Activated CD4-positive, alpha-beta T cell treated with anti-CD3 and anti-CD28 coated beads, Interleukin-2, amount 10 ng/mL, durations not matched to agents 7 days and 5 days (primary cell): ENCODE data around the gene EML3. TPM values are rescaled to one million over a fixed set of nuclear protein-coding genes. Genes with fewer than 3 reads are reported as not detected.
A peak's percentile ranks its signal among the peaks of the same experiment; 100 is the strongest.

ENCODE experiments used
- CTCF ChIA-PET: fragments of 350-600 bp; sonication (Branson Sonifier 250); formaldehyde crosslinking; loops from one replicate; lab custom pipeline; 2021; ENCODE audit warnings: antibody characterized with exemption; lab: Charles Lee
- POLR2A ChIA-PET: fragments of 350-600 bp; sonication (Branson Sonifier 250); formaldehyde crosslinking; loops from one replicate; lab custom pipeline; 2021; ENCODE audit warnings: antibody characterized with exemption; lab: Charles Lee
- DNase-seq: peaks from one replicate; pipeline ENCODE4 v3.0.0-alpha.2; 2020
- H3K27ac Mint-ChIP-seq: one replicate; pipeline ENCODE4 v1.8.0; 2021; ENCODE audit warnings: mild to moderate bottlenecking, moderate library complexity, mixed read lengths
- H3K27me3 Mint-ChIP-seq: one replicate; pipeline ENCODE4 v1.8.0; 2021; ENCODE audit warnings: mixed read lengths
- H3K36me3 Mint-ChIP-seq: one replicate; pipeline ENCODE4 v1.8.0; 2021; ENCODE audit warnings: low read depth, mixed read lengths
- H3K4me1 Mint-ChIP-seq: one replicate; pipeline ENCODE4 v1.8.0; 2021; ENCODE audit warnings: mixed read lengths
- H3K4me3 Mint-ChIP-seq: one replicate; pipeline ENCODE4 v1.8.0; 2021; ENCODE audit warnings: mild to moderate bottlenecking, moderate library complexity, mixed read lengths
- H3K9me3 Mint-ChIP-seq: one replicate; pipeline ENCODE4 v1.8.0; 2021; ENCODE audit warnings: mixed read lengths
- total RNA-seq, 2 experiments: library from RNA; stranded (reverse); gene quantifications; one replicate each; pipeline ENCODE4 v1.2.3, GENCODE V29; 2021

EML3 gene
- total RNA-seq, 2 experiments from 2014 or later, result 137 to 144 TPM

- Mint-ChIP-seq H3K36me3 (peaks cover 34% of the 10 kb centered on the region), H3K27me3 (no peaks in the 10 kb centered on the region), H3K9me3 (no peaks in the 10 kb centered on the region), H3K4me3 (no peak overlapping the region), H3K27ac (peak overlapping the region; percentile 62), H3K4me1 (peaks cover 44% of the 10 kb centered on the region)
- ChIA-PET POLR2A (no interaction called here), CTCF (interaction anchor here (0.6 to 1.0 kb wide), 2 partner anchors 11 to 1621 kb away, joined by 3 to 4 read pairs; no protein-coding TSS in a partner anchor)
- DNase-seq, result no peak
Observed at GRCh38 chr11:62615521-62615920, 2.9 kb upstream of the EML3 start.

DNA sequence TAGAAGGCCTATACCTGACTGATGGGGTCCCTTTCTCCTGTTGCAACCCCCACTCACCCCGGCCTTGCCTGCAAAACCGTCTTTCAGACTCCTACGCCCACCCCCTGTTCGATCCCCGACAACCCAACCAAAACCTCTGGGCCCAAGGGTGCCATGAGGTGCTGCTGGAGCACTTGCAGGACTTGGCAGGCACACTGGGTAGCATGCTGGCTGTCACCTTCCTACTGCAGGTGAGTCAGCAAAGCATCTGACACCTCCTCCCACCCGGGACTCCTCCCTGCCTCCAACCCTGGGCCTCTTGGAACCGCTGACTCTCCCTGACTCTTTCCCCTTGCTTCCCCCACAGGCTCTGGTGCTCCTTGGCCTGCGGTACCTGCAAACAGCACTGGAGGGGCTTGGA, 1.7 kb upstream of the EML3 start:
- no peak for DNase-seq
- peaks cover 43% of the 10 kb centered on the region for H3K4me1 Mint-ChIP-seq
- H3K27me3 Mint-ChIP-seq, result no peaks in the 10 kb centered on the region
- ChIA-PET CTCF (interaction anchor here (1.2 to 1.5 kb wide), 2 partner anchors 56 to 267 kb away, joined by 3 read pairs; partner anchors contain the start of gene SLC3A2), POLR2A (no interaction called here)
- H3K4me3 Mint-ChIP-seq, result peak overlapping the region; percentile 30
- H3K9me3 Mint-ChIP-seq, result no peaks in the 10 kb centered on the region
- H3K27ac Mint-ChIP-seq, result peak overlapping the region; percentile 87
- peaks cover 40% of the 10 kb centered on the region for H3K36me3 Mint-ChIP-seq

GRCh38 chr11:62613291-62613778, 760 bp upstream of the EML3 start:
- no peak for DNase-seq
- CTCF ChIA-PET, result interaction anchor here (0.9 to 1.6 kb wide), 7 partner anchors 8 to 268 kb away, joined by 3 to 5 read pairs (median 3); partner anchors contain the start of genes MTA2 and SLC3A2
- Mint-ChIP-seq H3K27ac (peak overlapping the region; percentile 87), H3K36me3 (peaks cover 40% of the 10 kb centered on the region), H3K4me3 (peak overlapping the region; percentile 56), H3K4me1 (peaks cover 47% of the 10 kb centered on the region), H3K9me3 (no peaks in the 10 kb centered on the region), H3K27me3 (no peaks in the 10 kb centered on the region)
- POLR2A ChIA-PET, result no interaction called here

- no peak for DNase-seq
- H3K4me1 Mint-ChIP-seq, result peaks cover 55% of the 10 kb centered on the region
- H3K4me3 Mint-ChIP-seq, result peak overlapping the region; percentile 96
- peak overlapping the region; percentile 94 for H3K27ac Mint-ChIP-seq
- ChIA-PET POLR2A (interaction anchor here (0.7 to 1.2 kb wide), 2 partner anchors 53 to 61 kb away, joined by 3 read pairs; partner anchors contain the start of gene C11orf98), CTCF (interaction anchor here (0.9 to 4.5 kb wide), 17 partner anchors 10 to 116 kb away, joined by 3 to 40 read pairs (median 4); partner anchors contain the start of genes B3GAT3, BSCL2, C11orf98 and CSKMT)
- H3K9me3 Mint-ChIP-seq, result no peaks in the 10 kb centered on the region
- peaks cover 51% of the 10 kb centered on the region for H3K36me3 Mint-ChIP-seq
- H3K27me3 Mint-ChIP-seq, result no peaks in the 10 kb centered on the region
Observed at GRCh38 chr11:62611705-62612365, 740 bp downstream of the EML3 start.

DNA sequence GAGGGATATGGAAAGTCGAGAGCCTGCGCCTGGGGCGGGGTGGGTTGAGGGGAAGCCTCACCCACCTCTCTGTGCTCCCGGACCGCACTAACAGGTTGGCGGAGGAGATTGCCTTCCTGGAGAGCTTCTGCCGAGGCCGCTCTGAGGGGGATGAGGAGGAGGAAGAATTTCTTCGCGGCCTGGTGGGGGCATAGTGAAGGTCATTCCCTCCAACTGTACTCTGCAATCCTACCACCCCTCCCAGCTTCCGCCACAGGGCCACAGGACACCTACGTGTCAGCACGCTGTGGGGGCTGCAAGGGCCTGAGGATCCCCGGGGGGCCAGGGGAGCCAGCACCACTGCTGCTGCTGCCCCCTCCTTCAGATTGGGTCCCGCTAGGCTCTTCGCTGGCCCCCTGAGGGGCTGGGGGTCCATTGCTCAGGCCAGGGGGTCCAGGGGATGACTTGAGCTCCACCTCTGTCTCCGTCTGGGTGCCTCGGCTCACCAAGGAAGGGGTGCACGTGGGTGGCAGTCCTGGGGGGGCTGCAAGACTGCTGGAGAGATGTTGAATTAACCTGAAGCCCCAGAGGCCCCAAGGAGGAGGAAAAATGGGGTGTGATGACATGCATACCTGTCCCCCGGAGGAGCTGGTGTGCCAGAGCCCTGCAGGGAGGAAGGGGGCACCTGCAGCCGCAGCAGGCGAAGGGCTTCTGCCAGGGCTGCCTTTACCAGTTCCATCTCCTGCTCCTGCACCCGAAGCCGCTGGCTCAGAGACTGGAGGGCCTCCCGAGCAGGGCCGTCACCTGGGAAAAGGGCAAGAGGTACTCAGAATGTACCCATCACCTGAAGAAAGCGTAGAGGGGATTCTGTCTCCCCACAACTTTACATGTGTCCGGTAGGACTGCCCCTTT, 1.5 kb downstream of the EML3 start:
- no peaks in the 10 kb centered on the region for H3K9me3 Mint-ChIP-seq
- peak overlapping the region; percentile 96 for H3K4me3 Mint-ChIP-seq
- no peaks in the 10 kb centered on the region for H3K27me3 Mint-ChIP-seq
- peaks cover 52% of the 10 kb centered on the region for H3K4me1 Mint-ChIP-seq
- peaks cover 48% of the 10 kb centered on the region for H3K36me3 Mint-ChIP-seq
- POLR2A ChIA-PET, result interaction anchor here (1.2 kb wide), 1 partner anchor 54 kb away, joined by 3 read pairs; the partner anchor contains the start of gene C11orf98
- no peak for DNase-seq
- CTCF ChIA-PET, result interaction anchor here (0.9 to 4.5 kb wide), 17 partner anchors 11 to 117 kb away, joined by 3 to 40 read pairs (median 4); partner anchors contain the start of genes B3GAT3, BSCL2, C11orf98 and CSKMT
- peak overlapping the region; percentile 94 for H3K27ac Mint-ChIP-seq

DNA sequence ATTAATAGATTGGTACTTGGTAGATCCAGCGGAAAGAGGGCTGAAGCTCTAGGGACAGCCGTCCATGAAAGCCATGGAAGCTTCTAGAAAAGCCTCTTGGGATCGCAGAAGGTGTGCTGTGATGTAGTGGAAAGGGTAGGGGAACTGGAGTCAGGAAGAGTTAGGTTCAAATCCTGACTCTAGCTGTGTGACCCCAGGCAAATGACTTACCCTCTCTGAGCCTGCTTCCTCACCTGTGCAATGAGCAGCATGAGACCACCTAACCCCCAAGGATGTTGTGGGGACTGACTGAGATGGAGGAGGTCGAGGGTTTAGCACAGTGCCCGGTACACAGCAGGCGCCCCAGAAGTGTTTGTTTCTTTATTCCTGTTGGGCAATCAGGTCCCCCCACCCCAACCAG, 2.2 kb downstream of the EML3 start:
- DNase-seq, result no peak
- POLR2A ChIA-PET, result no interaction called here
- CTCF ChIA-PET, result interaction anchor here (1.0 to 4.5 kb wide), 9 partner anchors 10 to 97 kb away, joined by 3 to 40 read pairs (median 5); partner anchors contain the start of genes B3GAT3, BSCL2, C11orf98 and CSKMT
- peaks cover 51% of the 10 kb centered on the region for H3K4me1 Mint-ChIP-seq
- no peaks in the 10 kb centered on the region for H3K27me3 Mint-ChIP-seq
- H3K27ac Mint-ChIP-seq, result peak overlapping the region; percentile 69
- peak overlapping the region; percentile 96 for H3K4me3 Mint-ChIP-seq
- peaks cover 47% of the 10 kb centered on the region for H3K36me3 Mint-ChIP-seq
- no peaks in the 10 kb centered on the region for H3K9me3 Mint-ChIP-seq

- Mint-ChIP-seq H3K27me3 (no peaks in the 10 kb centered on the region), H3K9me3 (no peaks in the 10 kb centered on the region), H3K27ac (no peak overlapping the region), H3K36me3 (peaks cover 50% of the 10 kb centered on the region), H3K4me3 (no peak overlapping the region), H3K4me1 (peaks cover 47% of the 10 kb centered on the region)
- ChIA-PET POLR2A (no interaction called here), CTCF (interaction anchor here (1.2 to 4.5 kb wide), 5 partner anchors 10 to 56 kb away, joined by 3 to 40 read pairs (median 5); partner anchors contain the start of genes B3GAT3, C11orf98, CSKMT and TUT1)
- no peak for DNase-seq
Observed at GRCh38 chr11:62608776-62609175, 3.8 kb downstream of the EML3 start.

DNA sequence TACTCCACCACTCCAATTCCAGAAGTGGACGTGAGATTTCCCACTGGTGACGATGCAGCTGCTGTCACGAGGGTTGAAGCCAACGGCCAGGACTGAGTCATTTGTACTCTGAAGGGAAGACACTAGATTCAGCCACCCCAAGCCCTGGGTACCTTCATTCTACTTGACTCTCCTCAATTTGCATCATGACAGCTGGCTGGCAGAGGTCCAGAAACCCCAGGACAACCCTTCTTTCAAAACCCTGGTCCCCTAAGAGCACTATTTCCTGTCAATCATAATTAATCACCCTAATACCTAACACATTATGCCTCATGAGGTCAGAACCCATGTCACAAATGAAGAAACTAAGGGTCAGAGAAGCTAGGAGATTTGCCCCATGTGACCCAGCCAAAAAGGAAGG, 4.9 kb downstream of the EML3 start:
- ChIA-PET POLR2A (interaction anchor here (0.6 to 0.7 kb wide), 2 partner anchors 58 to 64 kb away, joined by 3 to 7 read pairs; partner anchors contain the start of genes CSKMT and UQCC3), CTCF (interaction anchor here (0.6 to 4.5 kb wide), 3 partner anchors 9 to 105 kb away, joined by 3 to 40 read pairs (median 6); partner anchors contain the start of gene B3GAT3)
- H3K36me3 Mint-ChIP-seq, result peaks cover 61% of the 10 kb centered on the region
- H3K9me3 Mint-ChIP-seq, result no peaks in the 10 kb centered on the region
- no peak overlapping the region for H3K4me3 Mint-ChIP-seq
- no peaks in the 10 kb centered on the region for H3K27me3 Mint-ChIP-seq
- DNase-seq, result no peak
- H3K4me1 Mint-ChIP-seq, result peaks cover 54% of the 10 kb centered on the region
- no peak overlapping the region for H3K27ac Mint-ChIP-seq

DNA sequence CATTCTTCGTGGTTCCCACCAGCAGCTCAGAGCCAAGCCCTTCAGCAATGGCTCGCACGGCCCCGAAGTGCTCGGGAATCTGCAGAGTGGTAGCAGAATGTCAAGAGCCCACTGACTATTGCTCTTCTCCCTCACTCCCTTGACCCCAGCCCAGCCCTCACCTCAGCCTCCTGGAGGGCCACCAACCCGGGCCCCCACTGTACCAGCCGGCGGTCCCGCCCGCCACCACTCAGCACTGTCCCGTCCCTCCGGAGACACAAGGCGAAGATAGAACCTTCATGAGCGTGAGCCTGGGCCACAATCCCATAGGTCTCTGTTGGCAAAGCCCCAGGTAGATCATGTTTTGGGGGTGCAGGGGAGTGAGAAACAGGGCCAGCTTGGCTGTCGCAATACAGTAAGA, 6.7 kb downstream of the EML3 start:
- ChIA-PET POLR2A (no interaction called here), CTCF (interaction anchor here (1.3 kb wide), 1 partner anchor 17 kb away, joined by 3 read pairs; no protein-coding TSS in a partner anchor)
- peaks cover 59% of the 10 kb centered on the region for H3K36me3 Mint-ChIP-seq
- no peak overlapping the region for H3K27ac Mint-ChIP-seq
- no peak overlapping the region for H3K4me3 Mint-ChIP-seq
- no peak for DNase-seq
- H3K9me3 Mint-ChIP-seq, result no peaks in the 10 kb centered on the region
- peaks cover 54% of the 10 kb centered on the region for H3K4me1 Mint-ChIP-seq
- H3K27me3 Mint-ChIP-seq, result no peaks in the 10 kb centered on the region

- ChIA-PET CTCF (interaction anchor here (1.3 kb wide), 1 partner anchor 17 kb away, joined by 3 read pairs; no protein-coding TSS in a partner anchor), POLR2A (no interaction called here)
- peaks cover 50% of the 10 kb centered on the region for H3K4me1 Mint-ChIP-seq
- no peak overlapping the region for H3K4me3 Mint-ChIP-seq
- H3K9me3 Mint-ChIP-seq, result no peaks in the 10 kb centered on the region
- H3K27ac Mint-ChIP-seq, result no peak overlapping the region
- DNase-seq, result no peak
- peaks cover 61% of the 10 kb centered on the region for H3K36me3 Mint-ChIP-seq
- no peaks in the 10 kb centered on the region for H3K27me3 Mint-ChIP-seq
Observed at GRCh38 chr11:62605467-62605866, 7.1 kb downstream of the EML3 start.

DNA sequence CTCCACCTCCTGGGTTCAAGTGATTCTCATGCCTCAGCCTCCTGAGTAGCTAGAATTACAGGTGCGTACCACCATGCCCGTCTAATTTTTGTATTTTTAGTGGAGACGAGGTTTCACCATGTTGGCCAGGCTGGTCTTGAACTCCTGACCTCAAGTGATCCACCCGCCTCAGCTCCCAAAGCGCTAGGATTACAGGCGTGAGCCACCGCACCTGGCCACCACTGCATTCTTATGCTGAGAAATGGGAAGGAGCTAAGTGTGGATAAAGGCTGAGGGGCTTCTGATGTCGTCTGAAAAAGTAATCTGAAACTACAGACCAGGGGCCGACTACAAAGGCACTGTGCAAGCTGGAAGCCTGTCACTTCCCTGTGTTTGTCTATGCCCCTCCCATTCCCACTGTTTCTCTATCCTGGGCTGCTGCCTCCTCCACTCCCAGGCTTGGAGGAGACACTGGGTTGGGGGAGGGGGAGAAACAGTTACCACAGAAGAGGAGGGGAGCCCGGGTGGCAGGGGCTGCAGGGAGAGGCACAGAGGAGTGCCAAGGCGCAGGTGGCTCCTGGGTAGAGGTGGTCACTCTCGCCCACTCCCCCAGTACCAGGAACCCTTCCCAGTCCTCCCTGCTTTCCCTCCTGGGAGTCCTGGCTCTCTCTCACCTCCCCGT, 8.0 kb downstream of the EML3 start:
- ChIA-PET CTCF (interaction anchor here (1.0 to 1.5 kb wide), 3 partner anchors 11 to 13 kb away, joined by 3 to 5 read pairs (median 4); partner anchors contain the start of gene TUT1), POLR2A (no interaction called here)
- no peak overlapping the region for H3K4me3 Mint-ChIP-seq
- no peak for DNase-seq
- H3K27ac Mint-ChIP-seq, result no peak overlapping the region
- no peaks in the 10 kb centered on the region for H3K27me3 Mint-ChIP-seq
- H3K9me3 Mint-ChIP-seq, result no peaks in the 10 kb centered on the region
- H3K36me3 Mint-ChIP-seq, result peaks cover 64% of the 10 kb centered on the region
- peaks cover 48% of the 10 kb centered on the region for H3K4me1 Mint-ChIP-seq
